ENCODE data around the gene ITGA2. TPM values are rescaled to one million over a fixed set of nuclear protein-coding genes. Genes with fewer than 3 reads are reported as not detected.
"Not testable (repeated sequence)": the region's sequence is repeated elsewhere in the genome, so short reads cannot be mapped to it uniquely, and the experiment has no call there.

Gene ITGA2
- total RNA-seq, 2 experiments from 2014 or later = 4.3 to 4.8 TPM

DNA sequence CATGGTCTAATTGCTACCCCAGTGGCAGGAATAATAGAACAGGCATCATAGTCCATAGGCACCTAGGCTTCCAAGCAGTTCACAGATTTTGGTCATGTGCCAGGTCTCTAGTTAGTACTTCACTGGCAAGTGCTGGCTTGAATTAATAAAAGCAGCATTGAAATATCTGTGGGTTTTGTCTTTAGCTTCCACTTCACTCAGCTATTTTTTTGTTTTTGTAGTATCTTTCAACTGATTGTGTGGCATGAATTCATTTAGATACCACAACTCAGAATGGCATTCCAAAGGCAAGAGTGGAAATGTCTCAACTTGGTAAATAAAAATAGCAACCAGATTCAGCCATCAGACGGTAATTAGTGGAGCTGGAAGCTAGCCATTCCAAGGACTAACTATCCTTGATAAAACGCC is 27.9 kb upstream of the ITGA2 start:
- no peaks in the 10 kb centered on the region for H3K9me3 Mint-ChIP-seq (ENCODE audit: insufficient read depth)
- no peak overlapping the region for H3K4me3 Mint-ChIP-seq
- ATAC-seq (no peak), DNase-seq (no peak)
- peaks cover 16% of the 10 kb centered on the region for H3K27me3 Mint-ChIP-seq (ENCODE audit: low read depth)
- no peak overlapping the region for H3K27ac Mint-ChIP-seq
- ChIA-PET CTCF (interaction anchor here (0.6 to 1.6 kb wide), 3 partner anchors 12 to 18 kb away, joined by 3 to 4 read pairs (median 3); no protein-coding TSS in a partner anchor), POLR2A (no interaction called here)
- no peaks in the 10 kb centered on the region for H3K4me1 Mint-ChIP-seq (ENCODE audit: low read depth)
- H3K36me3 Mint-ChIP-seq (ENCODE audit: low read depth) = no peaks in the 10 kb centered on the region

DNA sequence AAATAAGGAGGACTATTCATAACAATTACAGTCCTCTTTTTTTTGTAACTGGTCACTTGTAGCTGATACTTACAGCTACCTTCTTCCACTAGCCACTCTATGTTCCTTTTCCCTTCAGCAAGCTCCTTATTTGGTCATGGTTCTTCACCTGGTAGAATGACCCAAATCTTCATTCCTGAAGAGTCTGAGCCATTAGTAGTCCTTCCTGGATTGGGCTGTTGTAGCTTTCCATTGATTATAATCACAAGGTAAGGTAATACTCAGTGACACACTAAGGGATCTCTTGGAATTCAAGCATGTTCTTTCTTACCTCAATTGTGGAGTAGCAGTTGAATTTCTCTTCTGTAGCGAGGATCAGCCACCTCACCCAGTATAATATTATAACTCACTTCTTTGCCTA is 25.5 kb upstream of the ITGA2 start:
- no peaks in the 10 kb centered on the region for H3K4me1 Mint-ChIP-seq (ENCODE audit: low read depth)
- no peak overlapping the region for H3K27ac Mint-ChIP-seq
- H3K4me3 Mint-ChIP-seq = no peak overlapping the region
- ChIA-PET CTCF (interaction anchor here (1.1 kb wide), 1 partner anchor 15 kb away, joined by 6 read pairs; no protein-coding TSS in a partner anchor), POLR2A (no interaction called here)
- DNase-seq (no peak), ATAC-seq (no peak)
- H3K36me3 Mint-ChIP-seq (ENCODE audit: low read depth) = peaks cover 3% of the 10 kb centered on the region
- H3K27me3 Mint-ChIP-seq (ENCODE audit: low read depth) = peaks cover 28% of the 10 kb centered on the region
- H3K9me3 Mint-ChIP-seq (ENCODE audit: insufficient read depth) = peaks cover 3% of the 10 kb centered on the region

- ATAC-seq = no peak
- CTCF ChIA-PET = interaction anchor here (1.1 kb wide), 1 partner anchor 15 kb away, joined by 6 read pairs; no protein-coding TSS in a partner anchor
Measured at GRCh38 chr5:52964138-52964537, 25.0 kb upstream of the ITGA2 start.

GRCh38 chr5:52976157-52976556 is 13.0 kb upstream of the ITGA2 start:
- H3K36me3 Mint-ChIP-seq (ENCODE audit: low read depth); ATAC-seq: not testable (repeated sequence)

More at GRCh38 chr5:52964138-52964537, 25.0 kb upstream of the ITGA2 start:
- POLR2A ChIA-PET = no interaction called here
- H3K9me3 Mint-ChIP-seq (ENCODE audit: insufficient read depth) = peaks cover 5% of the 10 kb centered on the region
- H3K27ac Mint-ChIP-seq = no peak overlapping the region
- H3K4me3 Mint-ChIP-seq = no peak overlapping the region
- DNase-seq = no peak
- peaks cover 3% of the 10 kb centered on the region for H3K36me3 Mint-ChIP-seq (ENCODE audit: low read depth)
- peaks cover 33% of the 10 kb centered on the region for H3K27me3 Mint-ChIP-seq (ENCODE audit: low read depth)
- H3K4me1 Mint-ChIP-seq (ENCODE audit: low read depth) = no peaks in the 10 kb centered on the region

GRCh38 chr5:52977264-52977897 is 11.8 kb upstream of the ITGA2 start:
- Mint-ChIP-seq H3K27ac (no peak overlapping the region), H3K36me3 (ENCODE audit: low read depth) (peaks cover 2% of the 10 kb centered on the region), H3K4me1 (ENCODE audit: low read depth) (no peaks in the 10 kb centered on the region), H3K27me3 (ENCODE audit: low read depth) (peaks cover 44% of the 10 kb centered on the region), H3K9me3 (ENCODE audit: insufficient read depth) (peaks cover 6% of the 10 kb centered on the region), H3K4me3 (no peak overlapping the region)
- no peak for ATAC-seq
- DNase-seq = no peak
- POLR2A ChIA-PET = no interaction called here
- CTCF ChIA-PET = no interaction called here

More at GRCh38 chr5:52976157-52976556, 13.0 kb upstream of the ITGA2 start:
- H3K9me3 Mint-ChIP-seq (ENCODE audit: insufficient read depth); H3K4me1 Mint-ChIP-seq (ENCODE audit: low read depth); H3K27ac Mint-ChIP-seq; POLR2A ChIA-PET; CTCF ChIA-PET; H3K4me3 Mint-ChIP-seq; DNase-seq: not testable (repeated sequence)
- peaks cover 44% of the 10 kb centered on the region for H3K27me3 Mint-ChIP-seq (ENCODE audit: low read depth)

- Mint-ChIP-seq H3K9me3 (ENCODE audit: insufficient read depth) (peaks cover 6% of the 10 kb centered on the region), H3K4me1 (ENCODE audit: low read depth) (peaks cover 2% of the 10 kb centered on the region), H3K4me3 (no peak overlapping the region), H3K27ac (no peak overlapping the region), H3K27me3 (ENCODE audit: low read depth) (peaks cover 41% of the 10 kb centered on the region), H3K36me3 (ENCODE audit: low read depth) (no peaks in the 10 kb centered on the region)
- ChIA-PET POLR2A (no interaction called here), CTCF (no interaction called here)
- no peak for DNase-seq
- ATAC-seq = no peak
Measured at GRCh38 chr5:52981507-52981906, 7.6 kb upstream of the ITGA2 start.

- peaks cover 15% of the 10 kb centered on the region for H3K4me1 Mint-ChIP-seq (ENCODE audit: low read depth)
- ChIA-PET CTCF (no interaction called here), POLR2A (no interaction called here)
Measured at GRCh38 chr5:52983731-52984636, 5.2 kb upstream of the ITGA2 start.

GRCh38 chr5:52985306-52985705 is 3.8 kb upstream of the ITGA2 start:
- DNase-seq (no peak), ATAC-seq (no peak)
- Mint-ChIP-seq H3K27ac (no peak overlapping the region), H3K9me3 (ENCODE audit: insufficient read depth) (no peaks in the 10 kb centered on the region), H3K4me1 (ENCODE audit: low read depth) (peaks cover 21% of the 10 kb centered on the region), H3K27me3 (ENCODE audit: low read depth) (peaks cover 45% of the 10 kb centered on the region), H3K4me3 (no peak overlapping the region), H3K36me3 (ENCODE audit: low read depth) (peaks cover 2% of the 10 kb centered on the region)
- ChIA-PET POLR2A (no interaction called here), CTCF (no interaction called here)

More at GRCh38 chr5:52983731-52984636, 5.2 kb upstream of the ITGA2 start:
- H3K36me3 Mint-ChIP-seq (ENCODE audit: low read depth) = no peaks in the 10 kb centered on the region
- DNase-seq (no peak), ATAC-seq (no peak)
- no peak overlapping the region for H3K4me3 Mint-ChIP-seq
- H3K27ac Mint-ChIP-seq = no peak overlapping the region
- no peaks in the 10 kb centered on the region for H3K9me3 Mint-ChIP-seq (ENCODE audit: insufficient read depth)
- H3K27me3 Mint-ChIP-seq (ENCODE audit: low read depth) = peaks cover 52% of the 10 kb centered on the region

DNA sequence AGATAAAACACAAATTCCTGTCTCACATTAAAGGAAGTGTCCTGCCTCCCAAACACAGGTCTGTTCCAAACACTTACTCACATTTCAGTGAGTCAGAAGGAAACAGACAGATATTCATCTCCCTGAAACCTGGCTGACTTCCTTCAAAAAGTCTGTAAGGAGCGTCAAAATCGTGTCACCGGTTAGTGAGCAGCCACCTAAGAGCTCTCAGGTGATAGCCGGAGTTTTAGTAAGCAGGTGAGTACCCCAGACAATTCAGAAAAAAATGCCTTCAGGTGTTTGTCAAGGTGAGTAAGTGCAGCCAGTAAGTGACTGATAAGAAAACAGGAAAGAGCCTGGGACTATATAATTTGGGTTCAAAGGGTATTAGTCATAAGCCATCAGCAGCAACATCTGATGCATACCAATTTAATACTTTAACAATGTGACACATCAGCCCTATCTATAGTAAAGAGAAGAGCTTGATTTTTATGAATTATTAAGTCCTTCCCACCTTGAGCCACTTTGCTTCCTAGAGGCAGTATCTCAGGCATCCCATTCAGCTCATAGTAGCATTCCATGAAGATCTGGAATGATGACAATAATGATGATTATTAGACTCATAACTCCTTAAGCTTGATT is 1.3 kb upstream of the ITGA2 start:
- no peak overlapping the region for H3K4me3 Mint-ChIP-seq
- ATAC-seq = no peak

GRCh38 chr5:52988335-52989024 is 672 bp upstream of the ITGA2 start:
- peak; percentile 48 for ATAC-seq
- Mint-ChIP-seq H3K4me3 (peak overlapping the region; percentile 56), H3K36me3 (ENCODE audit: low read depth) (peaks cover 14% of the 10 kb centered on the region), H3K27me3 (ENCODE audit: low read depth) (peaks cover 40% of the 10 kb centered on the region), H3K9me3 (ENCODE audit: insufficient read depth) (no peaks in the 10 kb centered on the region), H3K27ac (peak overlapping the region; percentile 7), H3K4me1 (ENCODE audit: low read depth) (peaks cover 32% of the 10 kb centered on the region)
- POLR2A ChIA-PET = interaction anchor here (0.7 to 1.9 kb wide), 3 partner anchors 11 to 1322 kb away, joined by 3 to 6 read pairs (median 4); partner anchors contain the start of gene ARL15
- CTCF ChIA-PET = interaction anchor here (0.6 to 8.5 kb wide), 7 partner anchors 10 to 108 kb away, joined by 3 to 81 read pairs (median 4); no protein-coding TSS in a partner anchor
- no peak for DNase-seq

More for the DNA sequence above, 1.3 kb upstream of the ITGA2 start:
- H3K4me1 Mint-ChIP-seq (ENCODE audit: low read depth) = peaks cover 32% of the 10 kb centered on the region
- H3K27ac Mint-ChIP-seq = no peak overlapping the region
- peaks cover 10% of the 10 kb centered on the region for H3K36me3 Mint-ChIP-seq (ENCODE audit: low read depth)
- CTCF ChIA-PET = interaction anchor here (0.6 to 8.5 kb wide), 6 partner anchors 11 to 108 kb away, joined by 3 to 81 read pairs (median 4); no protein-coding TSS in a partner anchor
- POLR2A ChIA-PET = interaction anchor here (0.7 to 1.9 kb wide), 2 partner anchors 44 to 1322 kb away, joined by 3 to 6 read pairs; partner anchors contain the start of gene ARL15
- H3K9me3 Mint-ChIP-seq (ENCODE audit: insufficient read depth) = no peaks in the 10 kb centered on the region
- DNase-seq = no peak
- peaks cover 40% of the 10 kb centered on the region for H3K27me3 Mint-ChIP-seq (ENCODE audit: low read depth)

Measured in activated CD8-positive, alpha-beta T cell treated with anti-CD3 and anti-CD28 coated beads, Interleukin-2, amount 10 ng/mL, durations not matched to agents 7 days and 5 days (primary cell).